Fibroblast of villous mesenchyme (primary cell): ENCODE results near the gene PRR16. TPM values are rescaled to one million over a fixed set of nuclear protein-coding genes. Genes with fewer than 3 reads are reported as not detected.
A peak's percentile ranks its signal among the peaks of the same experiment; 100 is the strongest.
"Not testable (repeated sequence)": the region's sequence is repeated elsewhere in the genome, so short reads cannot be mapped to it uniquely, and the experiment has no call there.

Experiments
- DNase-seq: peaks from one replicate; pipeline ENCODE4 v3.0.0-alpha.2; 2010; ENCODE audit warnings: low read depth
- H3K4me3 ChIP-seq: 2 replicates; pipeline ENCODE4 v1.5.1; 2011; ENCODE audit warnings: low read depth, mild to moderate bottlenecking, low read length
- total RNA-seq: library from RNA; depleted of rRNA; stranded (reverse); fragments of >200 nt; gene quantifications from 2 replicates; pipeline ENCODE4 v1.2.3, GENCODE V29; 2012
- TF ChIP-seq, protein P1 (sequence below): IDR thresholded peaks from 2 replicates; pipeline ENCODE4 v1.5.1; 2012; ENCODE audit warnings: low read depth, mild to moderate bottlenecking, low read length; ENCODE audit not compliant: insufficient read depth

Gene PRR16
- total RNA-seq = 11.6 and 22.0 TPM in 2 replicates

DNA sequence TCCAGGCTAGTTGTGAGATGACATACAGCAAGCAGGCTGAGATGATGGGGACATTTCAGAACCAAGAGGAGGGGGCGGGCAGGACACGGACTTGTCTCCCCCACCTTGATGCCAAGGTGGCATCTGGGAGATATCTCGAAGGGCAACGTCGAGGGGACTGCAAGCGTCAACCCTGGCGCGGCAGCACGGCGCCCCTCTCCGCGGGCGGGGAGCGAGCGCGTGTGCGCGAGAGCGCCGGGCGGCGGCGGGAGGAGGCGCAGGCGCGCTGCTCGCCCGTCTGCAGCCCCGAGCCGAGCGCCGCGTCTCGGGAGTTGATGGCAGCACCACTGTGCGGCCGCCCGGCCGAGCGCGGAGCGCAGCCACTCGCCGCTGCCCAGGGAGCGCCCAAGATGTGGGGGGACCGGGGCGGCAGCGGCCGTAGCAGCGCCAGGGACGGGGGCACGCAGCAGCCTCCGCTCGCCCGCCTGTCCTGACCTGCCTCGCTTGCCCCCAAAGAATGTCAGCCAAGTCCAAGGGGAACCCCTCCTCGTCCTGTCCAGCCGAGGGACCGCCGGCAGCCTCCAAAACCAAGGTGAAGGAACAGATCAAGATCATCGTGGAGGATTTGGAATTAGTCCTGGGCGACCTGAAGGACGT lies at the start of gene PRR16:
TSS of gene PRR16 (plus strand) at position 310 of the 636 bp plus-strand sequence.
- TF ChIP-seq, protein P1, sequence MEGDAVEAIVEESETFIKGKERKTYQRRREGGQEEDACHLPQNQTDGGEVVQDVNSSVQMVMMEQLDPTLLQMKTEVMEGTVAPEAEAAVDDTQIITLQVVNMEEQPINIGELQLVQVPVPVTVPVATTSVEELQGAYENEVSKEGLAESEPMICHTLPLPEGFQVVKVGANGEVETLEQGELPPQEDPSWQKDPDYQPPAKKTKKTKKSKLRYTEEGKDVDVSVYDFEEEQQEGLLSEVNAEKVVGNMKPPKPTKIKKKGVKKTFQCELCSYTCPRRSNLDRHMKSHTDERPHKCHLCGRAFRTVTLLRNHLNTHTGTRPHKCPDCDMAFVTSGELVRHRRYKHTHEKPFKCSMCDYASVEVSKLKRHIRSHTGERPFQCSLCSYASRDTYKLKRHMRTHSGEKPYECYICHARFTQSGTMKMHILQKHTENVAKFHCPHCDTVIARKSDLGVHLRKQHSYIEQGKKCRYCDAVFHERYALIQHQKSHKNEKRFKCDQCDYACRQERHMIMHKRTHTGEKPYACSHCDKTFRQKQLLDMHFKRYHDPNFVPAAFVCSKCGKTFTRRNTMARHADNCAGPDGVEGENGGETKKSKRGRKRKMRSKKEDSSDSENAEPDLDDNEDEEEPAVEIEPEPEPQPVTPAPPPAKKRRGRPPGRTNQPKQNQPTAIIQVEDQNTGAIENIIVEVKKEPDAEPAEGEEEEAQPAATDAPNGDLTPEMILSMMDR = peak; percentile 15
- DNase-seq = peak; percentile 71
- peak within 1 kb of the TSS; percentile 99 for H3K4me3 ChIP-seq

DNA sequence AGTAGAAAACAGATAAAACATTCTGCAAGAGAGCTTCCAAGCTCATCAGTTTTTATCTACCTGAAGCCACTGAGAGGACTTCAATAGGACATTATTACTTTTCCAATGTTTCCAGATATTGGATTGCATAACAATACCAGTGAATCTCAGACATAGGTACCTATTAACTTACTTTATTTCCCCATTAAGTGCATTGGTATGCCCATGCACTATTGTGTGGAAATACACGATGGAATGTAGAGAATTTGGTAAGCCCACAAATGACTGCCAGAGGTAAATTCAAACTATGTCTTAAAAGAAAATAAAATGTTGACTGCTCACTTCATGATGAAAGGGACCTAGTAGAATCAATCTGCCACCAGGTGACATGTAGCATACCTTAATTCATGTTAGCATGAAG lies 48.1 kb upstream of the PRR16 start:
- TF ChIP-seq, protein P1 = no peak
- no peak for DNase-seq
- no peak overlapping the region for H3K4me3 ChIP-seq

DNA sequence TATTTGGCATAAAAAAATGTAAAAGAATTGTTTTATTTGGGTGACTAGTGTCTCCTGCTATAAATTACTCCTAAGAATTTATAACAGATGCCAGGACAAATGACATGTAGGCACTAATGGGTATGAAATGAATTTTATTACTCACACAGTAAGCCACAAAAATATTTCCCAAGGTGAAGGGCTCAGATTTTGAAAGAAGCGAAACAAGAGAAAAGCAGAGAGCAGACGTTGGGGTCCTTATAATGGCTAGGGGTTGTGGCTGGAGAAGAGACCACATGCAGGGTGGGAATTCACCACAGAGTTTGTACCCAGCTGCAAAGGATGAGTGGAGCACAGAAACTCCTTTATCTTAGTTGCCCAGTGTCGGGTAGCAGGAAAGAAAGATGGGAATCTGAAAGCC lies 45.0 kb upstream of the PRR16 start:
- no peak for DNase-seq
- H3K4me3 ChIP-seq = no peak overlapping the region
- TF ChIP-seq, protein P1 = no peak

DNA sequence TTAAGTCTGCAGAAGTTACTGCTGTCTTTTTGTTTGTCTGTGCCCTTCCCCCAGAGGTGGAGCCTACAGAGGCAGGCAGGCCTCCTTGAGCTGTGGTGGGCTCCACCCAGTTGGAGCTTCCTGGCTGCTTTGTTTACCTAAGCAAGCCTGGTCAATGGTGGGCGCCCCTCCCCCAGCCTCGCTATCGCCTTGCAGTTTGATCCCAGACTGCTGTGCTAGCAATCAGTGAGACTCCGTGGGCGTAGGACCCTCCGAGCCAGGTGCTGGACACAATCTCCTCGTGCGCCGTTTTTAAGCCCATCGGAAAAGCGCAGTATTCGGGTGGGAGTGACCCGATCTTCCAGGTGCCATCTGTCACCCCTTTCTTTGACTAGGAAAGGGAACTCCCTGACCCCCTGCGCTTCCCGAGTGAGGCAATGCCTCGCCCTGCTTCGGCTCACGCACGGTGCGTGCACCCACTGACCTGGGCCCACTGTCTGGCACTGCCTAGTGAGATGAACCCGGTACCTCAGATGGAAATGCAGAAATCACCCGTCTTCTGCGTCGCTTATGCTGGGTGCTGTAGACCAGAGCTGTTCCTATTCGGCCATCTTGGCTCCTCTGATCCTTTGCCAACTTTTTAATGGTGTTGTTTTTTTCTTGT lies 37.3 kb upstream of the PRR16 start:
- not testable (repeated sequence) for DNase-seq, H3K4me3 ChIP-seq

DNA sequence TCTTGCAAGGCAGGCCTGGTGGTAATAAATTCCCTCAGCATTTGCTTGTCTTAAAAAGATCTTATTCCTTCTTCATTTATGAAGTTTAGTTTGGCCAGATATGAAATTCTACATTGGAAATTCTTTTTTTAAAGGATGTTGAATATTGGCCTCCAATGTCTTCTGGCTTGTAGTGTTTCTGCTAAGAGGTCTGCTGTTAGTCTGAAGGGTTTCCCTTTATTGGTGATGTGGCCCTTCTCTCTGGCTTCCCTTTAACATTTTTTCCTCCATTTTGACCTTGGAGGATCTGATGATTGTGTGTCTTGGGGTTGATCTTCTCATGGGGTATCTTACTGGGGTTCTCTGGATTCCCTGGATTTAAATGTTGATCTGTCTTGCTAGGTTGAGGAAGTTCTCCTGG lies 33.5 kb upstream of the PRR16 start:
- TF ChIP-seq, protein P1 = no peak
- no peak overlapping the region for H3K4me3 ChIP-seq
- no peak for DNase-seq

DNA sequence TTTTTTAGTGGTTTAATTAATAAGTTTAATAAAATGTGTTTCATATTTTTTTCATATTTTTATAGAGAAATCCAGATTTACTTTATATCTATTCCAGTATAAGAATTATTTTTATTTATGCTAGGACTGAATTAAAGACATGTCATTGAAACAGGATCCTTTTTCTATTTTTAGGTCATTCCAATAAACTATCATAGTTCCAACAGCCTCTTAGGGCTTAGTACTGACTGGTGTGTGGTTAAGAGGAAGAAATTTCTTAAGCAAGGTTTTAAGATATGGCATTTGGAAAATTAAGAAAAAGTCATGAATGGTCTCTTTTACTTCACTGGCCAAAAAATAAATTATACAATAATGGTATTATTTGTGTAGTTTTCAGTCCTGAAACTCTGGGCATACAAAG lies 31.2 kb upstream of the PRR16 start:
- TF ChIP-seq, protein P1 = no peak
- DNase-seq = no peak

DNA sequence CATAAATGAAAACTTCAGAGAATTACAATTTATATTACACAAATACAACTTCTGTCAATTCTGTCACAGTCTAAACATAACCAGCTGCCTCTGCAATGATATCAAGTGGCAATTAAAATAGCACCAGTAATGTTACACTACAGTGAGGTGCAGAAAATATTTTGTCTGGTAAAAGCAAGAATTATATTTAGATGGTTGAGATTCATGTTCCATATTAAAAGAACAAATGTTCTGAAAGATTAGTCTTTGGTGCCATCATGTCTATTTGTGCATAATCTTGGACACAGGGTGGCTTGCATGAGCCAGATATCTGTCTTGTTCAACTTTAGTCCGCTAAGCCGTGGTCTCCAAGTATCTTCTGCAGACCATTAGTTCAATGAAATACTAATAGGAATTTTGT lies 29.0 kb upstream of the PRR16 start:
- H3K4me3 ChIP-seq = no peak overlapping the region
- no peak for DNase-seq
- TF ChIP-seq, protein P1 = no peak

More for the DNA sequence above, 31.2 kb upstream of the PRR16 start:
- H3K4me3 ChIP-seq = no peak overlapping the region
